HepG2 (cell line): Measurements from ENCODE around the gene NFAT5. TPM values are rescaled to one million over a fixed set of nuclear protein-coding genes. Genes with fewer than 3 reads are reported as not detected.
A peak's percentile ranks its signal among the peaks of the same experiment; 100 is the strongest.

Source experiments
- CCAR2 ChIP-seq: fragments of 200-400 bp; formaldehyde crosslinking; optimal IDR thresholded peaks from 2 replicates; pipeline ENCODE3; 2018; ENCODE audit warnings: low read depth, mild to moderate bottlenecking, low read length, moderate library complexity
- HHEX ChIP-seq: IDR thresholded peaks from 2 replicates; pipeline ENCODE4 v1.6.1; 2016; ENCODE audit warnings: control low read depth
- JUN ChIP-seq: sonication (generic); formaldehyde crosslinking; IDR thresholded peaks from 2 replicates; pipeline ENCODE4 v1.4.0; 2020; ENCODE audit warnings: mild to moderate bottlenecking, missing genetic modification reagents
- LCORL ChIP-seq, 2 experiments: fragments of 450-650 bp in 1 of 2; sonication (generic) in 1 of 2; formaldehyde crosslinking in 1 of 2; IDR thresholded peaks; 2 replicates each; pipeline versions ENCODE4 v1.5.0 to v1.6.1; 2017 to 2020; ENCODE audit warnings: antibody characterized with exemption in 1 of 2, missing genetic modification reagents in 1 of 2
- NFIB ChIP-seq: sonication (generic); formaldehyde crosslinking; IDR thresholded peaks from 2 replicates; pipeline ENCODE4 v1.9.0; 2021; ENCODE audit warnings: missing genetic modification reagents, mild to moderate bottlenecking, borderline replicate concordance
- NFKB2 ChIP-seq: sonication (generic); formaldehyde crosslinking; IDR thresholded peaks from 2 replicates; pipeline ENCODE4 v1.4.0; 2020; ENCODE audit warnings: missing genetic modification reagents, borderline replicate concordance
- SOX13 ChIP-seq, 3 experiments: fragments of 450-650 bp in 1 of 3; sonication (generic) in 1 of 3; formaldehyde crosslinking in 1 of 3; IDR thresholded peaks in 2 of 3; conservative IDR thresholded peaks in 1 of 3; 2 replicates each; pipeline versions ENCODE4 v1.5.0 to v1.6.1; 2016 to 2020; ENCODE audit warnings: antibody characterized with exemption in 1 of 3, mild to moderate bottlenecking in 1 of 3, missing compliant biosample characterization in 1 of 3, missing genetic modification reagents in 1 of 3, moderate library complexity in 1 of 3
- ZMYM2 ChIP-seq: sonication (generic); formaldehyde crosslinking; IDR thresholded peaks from 2 replicates; pipeline ENCODE4 v1.8.0; 2022; ENCODE audit warnings: mild to moderate bottlenecking, missing genetic modification reagents
- ZNF160 ChIP-seq: sonication (generic); formaldehyde crosslinking; IDR thresholded peaks from 2 replicates; pipeline ENCODE4 v1.8.0; 2022; ENCODE audit warnings: mild to moderate bottlenecking, inconsistent platforms, missing genetic modification reagents
- ZNF230 ChIP-seq: sonication (generic); formaldehyde crosslinking; IDR thresholded peaks from 2 replicates; pipeline ENCODE4 v1.4.0; 2020; ENCODE audit warnings: mild to moderate bottlenecking, missing genetic modification reagents
- ZNF3 ChIP-seq: IDR thresholded peaks from 2 replicates; pipeline ENCODE4 v1.7.0; 2017; ENCODE audit warnings: inconsistent platforms
- ZNF329 ChIP-seq: sonication (generic); formaldehyde crosslinking; IDR thresholded peaks from 2 replicates; pipeline ENCODE4 v1.9.0; 2021; ENCODE audit warnings: low read depth, mild to moderate bottlenecking, missing genetic modification reagents
- ZNF468 ChIP-seq: sonication (generic); formaldehyde crosslinking; IDR thresholded peaks from 2 replicates; pipeline ENCODE4 v1.8.0; 2022; ENCODE audit warnings: mild to moderate bottlenecking, moderate library complexity, missing genetic modification reagents
- ZNF605 ChIP-seq: sonication (generic); formaldehyde crosslinking; IDR thresholded peaks from 2 replicates; pipeline ENCODE4 v1.8.0; 2022; ENCODE audit warnings: mild to moderate bottlenecking, missing genetic modification reagents
- ZNF644 ChIP-seq: IDR thresholded peaks from 2 replicates; pipeline ENCODE4 v1.6.1; 2016; ENCODE audit warnings: low read depth
- ZNF737 ChIP-seq: sonication (generic); formaldehyde crosslinking; IDR thresholded peaks from 2 replicates; pipeline ENCODE4 v1.5.0; 2020; ENCODE audit warnings: missing genetic modification reagents, mild to moderate bottlenecking, borderline replicate concordance
- ZNF776 ChIP-seq: sonication (generic); formaldehyde crosslinking; IDR thresholded peaks from 2 replicates; pipeline ENCODE4 v1.4.0; 2020; ENCODE audit warnings: mild to moderate bottlenecking, missing genetic modification reagents
- ZNF850 ChIP-seq: sonication (generic); formaldehyde crosslinking; conservative IDR thresholded peaks from 2 replicates; pipeline ENCODE4 v1.9.0; 2021; ENCODE audit warnings: mild to moderate bottlenecking, missing genetic modification reagents
- ZSCAN30 ChIP-seq: sonication (generic); formaldehyde crosslinking; IDR thresholded peaks from 2 replicates; pipeline ENCODE4 v1.5.0; 2020; ENCODE audit warnings: mild to moderate bottlenecking, missing genetic modification reagents
- polyA plus RNA-seq, 8 experiments: library from polyadenylated mRNA; depleted of rRNA in 3 of 8; stranded (reverse) in 7 of 8; unstranded in 1 of 8; fragments of >200 nt; fragmentation: Illumina TruSeq in 4 of 8; extraction: Trizol in 4 of 8; gene quantifications; 2 replicates each; pipeline versions ENCODE4 v1.2.1 to v1.2.3, GENCODE V29; 2011 to 2016; ENCODE audit warnings: low read depth in 4 of 8, missing spikeins in 1 of 8, mixed read lengths in 1 of 8; ENCODE audit not compliant: insufficient read depth in 1 of 8
- total RNA-seq, 5 experiments: library from RNA; depleted of rRNA; stranded (reverse); fragments of >200 nt; fragmentation: Illumina TruSeq; extraction: Trizol; gene quantifications; 2 replicates each; pipeline ENCODE4 v1.2.3, GENCODE V29; 2016; ENCODE audit warnings: low read depth in 1 of 5
- TF ChIP-seq, protein P1 (sequence below): sonication (generic); formaldehyde crosslinking; conservative IDR thresholded peaks from 2 replicates; pipeline ENCODE4 v1.5.0; 2020; ENCODE audit warnings: missing genetic modification reagents
- TF ChIP-seq, protein P2 (sequence below): sonication (generic); formaldehyde crosslinking; IDR thresholded peaks from 2 replicates; pipeline ENCODE4 v1.4.0; 2020; ENCODE audit warnings: missing genetic modification reagents
- TF ChIP-seq, protein P3 (sequence below): sonication (generic); formaldehyde crosslinking; IDR thresholded peaks from 2 replicates; pipeline ENCODE4 v1.4.0; 2020; ENCODE audit warnings: mild to moderate bottlenecking, missing genetic modification reagents
- TF ChIP-seq, protein P4 (sequence below): IDR thresholded peaks from 2 replicates; pipeline ENCODE4 v1.6.1; 2016; ENCODE audit warnings: mild to moderate bottlenecking, missing biosample characterization, missing genetic modification reagents

Gene NFAT5
- total and polyA plus RNA-seq, 2 of the 13 experiments (the other 11 are each of a cell fraction or from before 2014, with no cell fraction given), result 20.5 to 54.3 TPM

DNA sequence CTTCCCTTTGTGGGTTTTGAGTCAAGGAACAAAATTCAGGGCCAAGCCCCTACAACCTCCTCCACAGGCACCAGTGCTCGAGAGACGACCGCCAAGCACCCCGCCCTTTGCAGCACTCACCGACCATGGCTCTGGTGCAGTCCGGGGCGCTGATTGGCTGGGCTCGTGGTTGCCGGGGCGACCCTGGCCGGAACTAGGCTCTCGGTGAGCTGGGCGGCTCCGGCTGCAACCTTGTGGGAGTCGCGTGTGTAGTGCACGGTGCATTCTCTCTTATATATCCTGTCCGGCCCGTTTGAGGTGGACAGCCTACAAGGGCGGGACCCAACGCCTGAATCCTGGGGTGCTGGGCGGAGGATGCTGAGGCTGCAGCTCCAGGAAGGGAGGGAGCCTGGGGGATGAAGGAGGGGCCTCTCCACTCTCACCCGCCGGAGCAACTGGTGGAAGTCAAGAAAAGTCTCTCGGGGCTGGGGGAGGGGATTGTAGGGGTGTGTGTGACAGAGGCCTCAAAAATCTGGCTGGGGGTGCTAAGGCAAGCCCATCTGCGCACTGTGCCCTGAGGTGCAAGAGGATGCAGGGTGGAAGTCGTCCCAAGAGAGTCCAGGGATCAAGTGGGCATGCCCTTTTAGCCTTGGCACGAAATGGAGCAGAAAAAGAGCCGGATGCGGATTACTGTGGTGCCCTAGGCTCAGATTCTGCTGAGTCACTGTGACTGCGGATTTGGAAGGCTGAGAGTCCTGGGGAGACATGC is 160.7 kb downstream of the NFAT5 start, which contains the start of gene NQO1 (continued):
- TF ChIP-seq LCORL (IDR thresholded peaks at IDR 0.05) (no peak), LCORL (CRISPR knock-in tag; IDR thresholded peaks at IDR 0.05) (peak; percentile 72), ZNF737 (CRISPR knock-in tag) (0 out of 2 replicates have a peak, but pooled peaks have one; percentile 17), ZNF605 (CRISPR knock-in tag) (peak; percentile 64; the same call in 1 of the 2 replicates), ZNF329 (CRISPR knock-in tag) (no peak), ZNF776 (CRISPR knock-in tag) (no peak), ZNF468 (CRISPR knock-in tag) (no peak), ZNF850 (CRISPR knock-in tag) (no peak), NFIB (CRISPR knock-in tag) (no peak), NFKB2 (CRISPR knock-in tag) (peak; percentile 77; the same call in 1 of the 2 replicates), JUN (CRISPR knock-in tag) (no peak), ZNF644 (CRISPR knock-in tag) (no peak), ZNF3 (CRISPR knock-in tag) (no peak), SOX13 (IDR thresholded peaks at IDR 0.05) (no peak), SOX13 (CRISPR knock-in tag; conservative IDR thresholded peaks at IDR 0.05 in 1 of 2, IDR thresholded peaks at IDR 0.05 in 1 of 2) (no peak), ZNF230 (CRISPR knock-in tag) (no peak), ZMYM2 (CRISPR knock-in tag) (0 out of 2 replicates have a peak, but pooled peaks have one; percentile 40), HHEX (CRISPR knock-in tag) (no peak), CCAR2 (no peak), ZSCAN30 (CRISPR knock-in tag) (peak; percentile 84; the same call in 1 of the 2 replicates), ZNF160 (CRISPR knock-in tag) (0 out of 2 replicates have a peak, but pooled peaks have one; percentile 64)
- TF ChIP-seq, protein P1, sequence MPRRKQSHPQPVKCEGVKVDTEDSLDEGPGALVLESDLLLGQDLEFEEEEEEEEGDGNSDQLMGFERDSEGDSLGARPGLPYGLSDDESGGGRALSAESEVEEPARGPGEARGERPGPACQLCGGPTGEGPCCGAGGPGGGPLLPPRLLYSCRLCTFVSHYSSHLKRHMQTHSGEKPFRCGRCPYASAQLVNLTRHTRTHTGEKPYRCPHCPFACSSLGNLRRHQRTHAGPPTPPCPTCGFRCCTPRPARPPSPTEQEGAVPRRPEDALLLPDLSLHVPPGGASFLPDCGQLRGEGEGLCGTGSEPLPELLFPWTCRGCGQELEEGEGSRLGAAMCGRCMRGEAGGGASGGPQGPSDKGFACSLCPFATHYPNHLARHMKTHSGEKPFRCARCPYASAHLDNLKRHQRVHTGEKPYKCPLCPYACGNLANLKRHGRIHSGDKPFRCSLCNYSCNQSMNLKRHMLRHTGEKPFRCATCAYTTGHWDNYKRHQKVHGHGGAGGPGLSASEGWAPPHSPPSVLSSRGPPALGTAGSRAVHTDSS (CRISPR knock-in tag), result no peak
- TF ChIP-seq, protein P2, sequence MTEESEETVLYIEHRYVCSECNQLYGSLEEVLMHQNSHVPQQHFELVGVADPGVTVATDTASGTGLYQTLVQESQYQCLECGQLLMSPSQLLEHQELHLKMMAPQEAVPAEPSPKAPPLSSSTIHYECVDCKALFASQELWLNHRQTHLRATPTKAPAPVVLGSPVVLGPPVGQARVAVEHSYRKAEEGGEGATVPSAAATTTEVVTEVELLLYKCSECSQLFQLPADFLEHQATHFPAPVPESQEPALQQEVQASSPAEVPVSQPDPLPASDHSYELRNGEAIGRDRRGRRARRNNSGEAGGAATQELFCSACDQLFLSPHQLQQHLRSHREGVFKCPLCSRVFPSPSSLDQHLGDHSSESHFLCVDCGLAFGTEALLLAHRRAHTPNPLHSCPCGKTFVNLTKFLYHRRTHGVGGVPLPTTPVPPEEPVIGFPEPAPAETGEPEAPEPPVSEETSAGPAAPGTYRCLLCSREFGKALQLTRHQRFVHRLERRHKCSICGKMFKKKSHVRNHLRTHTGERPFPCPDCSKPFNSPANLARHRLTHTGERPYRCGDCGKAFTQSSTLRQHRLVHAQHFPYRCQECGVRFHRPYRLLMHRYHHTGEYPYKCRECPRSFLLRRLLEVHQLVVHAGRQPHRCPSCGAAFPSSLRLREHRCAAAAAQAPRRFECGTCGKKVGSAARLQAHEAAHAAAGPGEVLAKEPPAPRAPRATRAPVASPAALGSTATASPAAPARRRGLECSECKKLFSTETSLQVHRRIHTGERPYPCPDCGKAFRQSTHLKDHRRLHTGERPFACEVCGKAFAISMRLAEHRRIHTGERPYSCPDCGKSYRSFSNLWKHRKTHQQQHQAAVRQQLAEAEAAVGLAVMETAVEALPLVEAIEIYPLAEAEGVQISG (CRISPR knock-in tag), result peak; percentile 48; the same call in 1 of the 2 replicates
- TF ChIP-seq, protein P3, sequence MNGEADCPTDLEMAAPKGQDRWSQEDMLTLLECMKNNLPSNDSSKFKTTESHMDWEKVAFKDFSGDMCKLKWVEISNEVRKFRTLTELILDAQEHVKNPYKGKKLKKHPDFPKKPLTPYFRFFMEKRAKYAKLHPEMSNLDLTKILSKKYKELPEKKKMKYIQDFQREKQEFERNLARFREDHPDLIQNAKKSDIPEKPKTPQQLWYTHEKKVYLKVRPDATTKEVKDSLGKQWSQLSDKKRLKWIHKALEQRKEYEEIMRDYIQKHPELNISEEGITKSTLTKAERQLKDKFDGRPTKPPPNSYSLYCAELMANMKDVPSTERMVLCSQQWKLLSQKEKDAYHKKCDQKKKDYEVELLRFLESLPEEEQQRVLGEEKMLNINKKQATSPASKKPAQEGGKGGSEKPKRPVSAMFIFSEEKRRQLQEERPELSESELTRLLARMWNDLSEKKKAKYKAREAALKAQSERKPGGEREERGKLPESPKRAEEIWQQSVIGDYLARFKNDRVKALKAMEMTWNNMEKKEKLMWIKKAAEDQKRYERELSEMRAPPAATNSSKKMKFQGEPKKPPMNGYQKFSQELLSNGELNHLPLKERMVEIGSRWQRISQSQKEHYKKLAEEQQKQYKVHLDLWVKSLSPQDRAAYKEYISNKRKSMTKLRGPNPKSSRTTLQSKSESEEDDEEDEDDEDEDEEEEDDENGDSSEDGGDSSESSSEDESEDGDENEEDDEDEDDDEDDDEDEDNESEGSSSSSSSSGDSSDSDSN (CRISPR knock-in tag), result peak; percentile 59
- TF ChIP-seq, protein P4, sequence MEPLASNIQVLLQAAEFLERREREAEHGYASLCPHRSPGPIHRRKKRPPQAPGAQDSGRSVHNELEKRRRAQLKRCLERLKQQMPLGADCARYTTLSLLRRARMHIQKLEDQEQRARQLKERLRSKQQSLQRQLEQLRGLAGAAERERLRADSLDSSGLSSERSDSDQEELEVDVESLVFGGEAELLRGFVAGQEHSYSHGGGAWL (CRISPR knock-in tag), result peak; percentile 71; the same call in 1 of the 2 replicates
